ENCODE measurements around the gene SHROOM2. TPM values are rescaled to one million over a fixed set of nuclear protein-coding genes. Genes with fewer than 3 reads are reported as not detected.
"Not testable (repeated sequence)": the region's sequence is repeated elsewhere in the genome, so short reads cannot be mapped to it uniquely, and the experiment has no call there.

The SHROOM2 gene
- total RNA-seq, 1 experiment from 2014 or later, result 1.7 TPM

DNA sequence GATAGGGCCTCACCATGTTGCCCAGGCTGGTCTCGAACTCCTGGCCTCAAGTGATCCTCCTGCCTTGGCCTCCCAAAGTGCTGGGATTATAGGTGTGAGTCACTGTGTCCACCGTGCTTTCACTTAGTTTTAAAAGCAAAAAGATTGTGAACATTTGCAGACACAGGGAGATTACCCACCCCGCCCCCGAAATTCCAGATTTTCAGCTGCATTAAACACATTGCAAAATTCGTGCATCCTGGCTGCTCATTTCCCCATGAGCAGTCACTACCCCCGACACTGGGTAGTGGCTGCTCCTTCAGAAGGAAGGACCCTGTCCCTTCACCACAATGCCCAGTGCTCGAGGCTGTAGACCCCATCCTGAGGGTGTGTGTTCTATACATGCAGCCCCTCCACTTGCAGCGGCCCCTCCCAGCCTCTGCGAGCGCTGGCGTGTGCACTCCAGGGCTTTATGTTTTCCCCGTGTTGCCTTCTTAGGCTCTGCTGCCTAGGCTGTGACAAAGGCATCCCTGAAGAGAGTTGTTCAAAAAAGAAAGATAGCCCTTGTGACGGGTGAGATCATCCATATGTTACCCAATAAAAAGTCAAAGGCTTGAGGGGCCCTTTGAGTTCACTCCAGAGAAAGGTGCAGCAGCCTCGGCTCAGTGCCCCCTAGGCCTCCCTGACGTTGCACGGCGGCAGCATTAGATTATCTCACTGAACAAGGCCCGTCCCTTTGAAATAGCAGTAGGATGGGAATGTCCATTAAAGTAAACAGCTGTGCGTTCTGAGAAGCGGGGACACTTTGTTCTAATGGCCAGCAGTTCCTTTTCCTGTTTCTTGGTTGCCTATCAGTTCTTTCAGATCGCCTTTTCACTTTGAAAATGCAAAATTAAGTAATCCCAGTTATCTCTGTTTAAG is 71.6 kb downstream of the SHROOM2 start:
- in situ Hi-C loops (cut with HindIII; ENCODE audit: low pct_unique_long_range_greater_than_20kb, low sequenced_read_pairs), result no loop called here
- DNase-seq (ENCODE audit: low read depth), result no peak

DNA sequence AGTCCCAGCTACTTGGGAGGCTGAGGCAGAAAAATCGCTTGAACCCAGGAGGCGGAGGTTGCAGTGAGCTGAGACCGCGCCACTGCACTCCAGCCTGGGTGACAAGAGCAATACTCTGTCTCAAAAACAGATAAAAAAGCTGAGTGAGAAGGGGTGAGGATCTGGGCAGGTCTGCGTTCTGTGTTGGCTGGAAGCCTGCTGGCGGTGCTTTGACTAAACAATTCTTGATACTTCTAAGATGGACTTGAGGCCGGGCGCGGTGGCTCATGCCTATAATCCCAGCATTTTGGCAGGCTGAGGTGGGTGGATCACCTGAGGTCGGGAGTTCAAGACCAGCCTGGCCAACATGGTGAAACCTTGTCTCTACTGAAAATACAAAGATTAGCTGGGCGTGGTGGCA is 72.5 kb downstream of the SHROOM2 start:
- in situ Hi-C loops (cut with HindIII; ENCODE audit: low pct_unique_long_range_greater_than_20kb, low sequenced_read_pairs); DNase-seq (ENCODE audit: low read depth): not testable (repeated sequence)

DNA sequence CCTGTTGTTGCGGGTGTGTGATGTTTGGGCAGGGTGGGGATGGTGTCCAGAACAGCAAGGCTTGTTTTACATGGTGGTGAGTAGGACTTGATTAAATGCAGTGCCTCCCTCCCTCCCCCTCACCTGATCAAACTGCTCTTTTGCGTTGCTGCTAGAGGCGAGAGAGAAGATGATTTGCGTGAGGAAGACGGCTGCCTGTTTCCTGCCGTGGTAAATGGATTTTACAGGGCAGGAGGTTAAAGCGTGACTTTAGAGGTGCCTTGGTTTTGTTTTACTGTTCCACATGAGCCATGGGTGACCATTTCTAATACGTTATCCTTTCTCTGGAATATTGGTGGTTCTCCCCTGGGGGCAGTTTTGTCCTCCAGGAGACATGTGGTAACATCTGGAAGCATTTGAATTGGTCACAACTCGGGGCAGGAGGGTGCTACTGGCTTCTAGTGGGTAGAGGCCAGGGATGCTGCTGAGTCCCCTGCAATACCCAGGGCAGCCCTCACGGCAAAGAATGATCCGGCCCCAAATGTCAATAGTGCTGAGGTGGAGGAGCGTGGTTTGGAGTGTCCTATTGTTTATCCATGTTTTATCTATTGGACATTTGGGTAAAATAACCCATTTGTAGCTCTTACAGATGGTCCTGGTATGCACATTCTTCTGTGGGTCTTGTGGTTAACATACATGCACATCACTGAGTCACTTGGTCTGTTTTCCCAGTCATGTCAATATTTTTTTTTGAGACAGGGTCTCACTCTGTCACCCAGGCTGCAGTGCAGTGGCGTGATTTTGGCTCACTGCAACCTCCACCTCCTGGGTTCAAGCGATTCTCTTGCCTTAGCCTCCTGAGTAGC is 73.7 kb downstream of the SHROOM2 start:
- in situ Hi-C loops (cut with HindIII; ENCODE audit: low pct_unique_long_range_greater_than_20kb, low sequenced_read_pairs), result no loop called here
- DNase-seq (ENCODE audit: low read depth), result no peak

DNA sequence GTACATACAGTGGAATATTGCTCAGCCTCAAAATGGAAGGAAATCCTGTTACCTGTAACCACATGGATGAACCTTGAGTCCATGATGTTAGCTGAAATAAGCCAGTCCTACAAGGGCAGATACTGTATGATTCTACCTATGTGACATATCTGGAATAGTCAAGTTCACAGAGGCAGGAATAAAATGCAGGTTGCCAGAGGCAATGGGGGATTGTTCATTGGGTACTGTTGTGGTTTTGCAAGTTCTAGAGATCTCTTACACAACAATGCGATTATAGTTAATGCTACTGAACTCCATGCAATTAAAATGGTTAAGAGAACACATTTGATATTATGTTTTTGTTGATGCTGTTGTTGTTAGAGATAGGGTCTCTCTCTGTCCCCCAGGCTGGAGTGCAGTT is 74.6 kb downstream of the SHROOM2 start:
- in situ Hi-C loops (cut with HindIII; ENCODE audit: low pct_unique_long_range_greater_than_20kb, low sequenced_read_pairs), result no loop called here
- DNase-seq (ENCODE audit: low read depth), result no peak

DNA sequence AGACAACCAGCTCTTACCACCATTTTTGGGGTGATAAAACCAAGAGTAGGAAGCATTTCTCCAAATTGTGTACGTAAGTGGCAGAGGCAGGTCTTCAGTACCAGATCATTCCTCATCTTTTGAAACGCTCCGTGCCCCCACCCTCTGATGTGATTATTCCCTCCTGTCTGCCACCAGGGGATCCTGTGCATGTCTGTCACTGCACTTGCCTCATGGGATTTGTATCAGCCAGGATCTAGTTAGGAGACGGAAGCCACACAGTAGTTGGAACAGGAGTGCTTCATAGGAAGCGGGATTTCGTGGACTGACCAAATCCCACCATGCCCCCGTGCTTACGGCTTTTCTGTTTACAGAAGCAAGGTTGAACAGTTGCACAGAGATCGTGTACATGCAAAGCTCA is 75.5 kb downstream of the SHROOM2 start:
- DNase-seq (ENCODE audit: low read depth), result no peak
- in situ Hi-C loops (cut with HindIII; ENCODE audit: low pct_unique_long_range_greater_than_20kb, low sequenced_read_pairs), result no loop called here

DNA sequence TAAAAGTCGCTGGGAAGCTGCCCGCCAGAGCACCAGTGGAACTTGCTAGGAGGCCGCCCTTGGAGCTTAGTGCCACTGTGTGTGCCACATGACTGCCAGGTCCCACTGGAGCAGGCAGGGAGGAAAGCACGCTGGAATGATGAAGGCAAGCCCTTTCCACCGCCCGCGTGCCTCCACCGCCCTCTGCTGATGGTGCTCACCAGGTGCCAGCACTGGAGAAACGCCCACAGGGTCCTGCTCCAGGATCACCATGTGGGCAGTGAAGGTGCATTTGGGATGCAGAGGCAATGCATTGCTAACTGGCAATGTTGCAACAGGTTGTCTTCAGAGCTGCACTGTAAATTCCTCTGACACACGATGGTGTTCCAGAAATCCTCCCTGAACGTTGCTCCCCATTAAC is 76.3 kb downstream of the SHROOM2 start:
- in situ Hi-C loops (cut with HindIII; ENCODE audit: low pct_unique_long_range_greater_than_20kb, low sequenced_read_pairs), result no loop called here
- no peak for DNase-seq (ENCODE audit: low read depth)

DNA sequence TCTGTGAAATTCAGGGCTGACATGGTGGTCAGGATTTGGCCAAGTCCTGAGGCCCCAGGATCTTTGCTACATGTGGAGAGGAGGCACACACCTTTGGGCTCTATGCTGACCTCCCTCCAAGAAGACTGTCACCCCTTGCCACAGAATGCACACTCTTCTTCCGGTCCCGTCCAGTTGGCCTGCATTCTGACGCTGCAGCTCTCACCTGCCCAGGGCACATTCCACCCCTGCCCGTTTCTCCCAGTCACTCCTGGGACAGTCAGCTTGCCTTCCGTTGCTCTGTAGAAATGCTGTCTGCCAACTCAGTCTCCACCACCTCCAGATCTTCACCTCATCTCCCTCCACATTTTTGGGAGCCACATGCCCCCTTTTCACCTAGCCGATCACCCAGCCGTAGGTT is 76.7 kb downstream of the SHROOM2 start:
- in situ Hi-C loops (cut with HindIII; ENCODE audit: low pct_unique_long_range_greater_than_20kb, low sequenced_read_pairs), result no loop called here
- no peak for DNase-seq (ENCODE audit: low read depth)

DNA sequence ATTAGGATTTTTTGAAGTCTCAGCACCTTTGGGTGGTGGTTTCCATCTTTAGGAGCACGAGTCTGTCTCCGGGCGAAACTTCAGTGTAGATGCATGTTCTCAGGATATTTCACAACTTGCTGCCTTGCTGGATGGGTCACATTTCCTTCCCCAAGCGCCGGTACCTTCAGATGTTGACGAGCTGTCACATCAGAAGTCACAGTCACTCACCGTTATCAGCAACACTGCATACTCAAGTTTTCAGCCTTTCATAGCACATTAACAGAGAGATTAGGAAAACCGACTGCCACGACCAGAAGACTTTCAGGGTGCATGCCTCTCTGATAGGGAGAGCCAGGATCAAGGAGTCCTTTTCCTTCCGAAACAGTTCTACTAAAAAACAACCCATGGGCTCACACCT is 77.8 kb downstream of the SHROOM2 start:
- in situ Hi-C loops (cut with HindIII; ENCODE audit: low pct_unique_long_range_greater_than_20kb, low sequenced_read_pairs), result no loop called here
- no peak for DNase-seq (ENCODE audit: low read depth)

DNA sequence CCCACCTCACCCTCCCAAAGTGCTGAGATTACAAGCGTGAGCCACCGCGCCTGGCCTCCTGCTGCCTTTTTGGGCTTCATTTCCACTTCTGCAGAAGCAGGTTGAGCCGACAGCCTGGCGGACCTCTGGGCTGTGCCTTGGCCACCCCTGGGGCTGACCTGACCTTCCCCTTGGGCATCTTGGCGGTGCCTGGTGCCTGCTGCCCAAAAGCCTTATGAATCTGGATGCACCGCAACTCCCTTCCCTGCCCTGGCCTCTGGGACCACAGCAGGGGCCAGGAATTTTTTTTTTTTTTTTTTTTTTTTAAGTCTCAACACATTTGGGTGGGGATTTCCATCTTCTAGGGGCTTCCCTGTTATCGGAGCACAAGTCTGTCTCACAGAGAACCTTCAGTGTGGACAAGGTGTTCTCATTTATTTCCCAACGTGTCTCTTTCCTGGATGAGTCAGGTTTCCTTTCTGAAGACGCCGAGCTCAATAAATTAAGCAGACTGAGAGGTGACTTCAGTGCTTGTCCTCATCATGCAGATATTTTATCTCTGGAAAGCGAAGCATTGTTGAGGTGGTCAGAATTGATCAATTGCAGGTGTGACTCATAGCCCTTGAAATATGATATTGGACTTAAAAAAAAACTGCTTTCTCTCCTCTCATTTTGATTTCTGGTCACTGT is 79.7 kb downstream of the SHROOM2 start:
- in situ Hi-C loops (cut with HindIII; ENCODE audit: low pct_unique_long_range_greater_than_20kb, low sequenced_read_pairs), result no loop called here
- DNase-seq (ENCODE audit: low read depth), result peak; percentile 19

DNA sequence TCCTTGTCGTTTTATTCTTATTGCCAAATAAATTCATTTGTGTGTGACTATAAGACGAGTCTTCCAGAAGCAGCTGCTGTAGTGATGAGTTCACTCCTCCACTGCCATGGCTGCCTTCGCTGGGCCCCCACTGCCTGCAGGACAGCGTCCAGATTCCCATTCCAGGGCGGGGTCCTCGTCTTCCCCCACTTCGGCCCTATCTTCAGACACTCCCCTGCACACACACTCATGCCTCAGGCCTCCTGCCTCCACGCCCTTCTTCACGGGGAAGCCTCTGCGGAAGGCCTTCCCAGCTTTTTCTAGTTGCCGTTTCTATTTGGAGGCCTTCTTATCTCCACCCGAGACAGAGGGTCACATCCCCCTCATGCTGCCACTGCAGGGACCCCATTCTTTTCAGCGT is 80.4 kb downstream of the SHROOM2 start:
- no peak for DNase-seq (ENCODE audit: low read depth)

DNA sequence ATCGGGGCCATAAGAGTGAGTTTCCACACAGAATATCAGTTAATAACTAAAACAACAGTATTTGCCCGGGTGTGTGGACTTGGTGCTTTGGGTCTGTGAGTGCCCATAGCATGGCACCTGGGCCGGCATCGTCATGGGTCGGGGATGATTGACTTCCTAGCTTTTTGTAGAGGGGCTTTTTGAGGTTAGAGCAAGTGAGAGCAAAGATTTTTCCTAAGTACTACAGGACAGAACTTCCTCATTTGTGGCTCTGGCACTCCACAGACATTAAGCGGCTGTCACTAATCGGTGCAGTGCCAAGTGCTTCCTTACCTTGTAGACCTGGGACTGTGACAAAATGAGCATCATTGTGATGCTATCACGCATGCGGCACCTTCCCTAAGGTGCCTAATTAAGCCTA is 81.0 kb downstream of the SHROOM2 start:
- DNase-seq (ENCODE audit: low read depth), result no peak
- in situ Hi-C loops (cut with HindIII; ENCODE audit: low pct_unique_long_range_greater_than_20kb, low sequenced_read_pairs), result no loop called here

More for the DNA sequence above, 80.4 kb downstream of the SHROOM2 start:
- in situ Hi-C loops (cut with HindIII; ENCODE audit: low pct_unique_long_range_greater_than_20kb, low sequenced_read_pairs), result no loop called here

DNA sequence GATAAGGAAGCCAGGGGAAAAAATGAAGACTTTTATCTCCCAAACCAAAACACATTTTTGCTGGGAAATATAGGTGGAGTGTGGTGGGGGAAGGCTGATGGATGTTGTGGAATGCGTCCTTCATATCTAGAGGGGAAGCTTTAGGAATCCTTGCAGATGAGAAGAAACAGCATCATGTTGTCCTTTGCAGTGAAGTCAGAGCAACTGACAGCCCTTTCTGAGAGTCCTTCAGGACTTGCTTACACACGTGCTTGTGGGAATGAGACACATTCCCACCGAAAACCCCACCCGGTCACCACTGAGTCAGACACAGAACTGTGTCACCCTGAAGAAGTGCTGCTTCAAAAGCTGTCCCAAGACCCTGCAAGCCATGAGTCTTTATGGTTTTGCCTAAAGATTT is 81.5 kb downstream of the SHROOM2 start:
- DNase-seq (ENCODE audit: low read depth), result no peak

DNA sequence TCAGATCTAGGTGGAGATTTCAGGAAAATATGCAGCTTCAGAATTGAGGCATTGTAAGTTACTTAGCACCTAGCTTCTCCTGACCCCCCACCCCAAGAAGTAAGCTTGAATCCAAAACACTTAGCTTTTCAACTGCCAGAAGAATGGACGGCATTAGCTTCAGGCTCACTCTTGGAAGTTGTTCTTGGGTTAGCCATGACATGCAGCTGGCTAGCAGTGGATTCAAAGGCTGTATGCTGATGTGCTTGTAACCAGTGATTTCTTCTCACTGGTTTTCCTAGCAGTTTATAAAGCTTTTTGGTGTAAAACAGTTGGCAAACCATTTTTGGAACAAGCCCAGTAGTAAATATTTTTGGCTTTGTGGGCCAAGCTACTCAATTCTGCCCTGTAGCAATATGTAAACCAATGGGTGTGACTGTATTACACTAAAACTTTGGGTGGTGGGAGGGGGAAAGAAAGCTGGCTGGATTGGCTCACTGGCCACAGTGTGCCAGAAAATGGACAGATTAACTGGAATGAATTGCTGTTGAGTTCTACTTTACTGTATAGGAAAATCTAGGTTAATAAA is 85.6 kb downstream of the SHROOM2 start:
- in situ Hi-C loops (cut with HindIII; ENCODE audit: low pct_unique_long_range_greater_than_20kb, low sequenced_read_pairs), result no loop called here

More for the DNA sequence above, 81.5 kb downstream of the SHROOM2 start:
- in situ Hi-C loops (cut with HindIII; ENCODE audit: low pct_unique_long_range_greater_than_20kb, low sequenced_read_pairs), result no loop called here

DNA sequence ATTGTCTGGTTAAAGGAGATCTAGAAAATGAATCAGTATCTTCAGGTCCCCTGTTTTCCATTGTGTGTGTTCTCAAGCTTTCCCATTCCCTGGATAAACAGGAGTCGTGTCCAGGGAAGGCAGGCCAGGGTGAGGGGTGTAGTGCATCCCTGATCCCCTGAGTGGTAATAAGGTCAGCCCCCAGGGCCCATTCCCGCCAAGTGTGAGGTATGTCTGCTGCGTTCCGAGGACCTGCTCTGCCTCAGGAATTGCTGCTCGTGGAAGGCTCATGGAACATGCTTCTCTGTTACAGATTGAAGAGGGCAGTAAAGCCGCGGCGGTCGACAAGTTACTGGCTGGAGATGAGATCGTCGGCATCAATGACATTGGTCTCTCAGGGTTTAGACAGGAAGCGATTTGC is 87.1 kb downstream of the SHROOM2 start:
- in situ Hi-C loops (cut with HindIII; ENCODE audit: low pct_unique_long_range_greater_than_20kb, low sequenced_read_pairs), result no loop called here
- no peak for DNase-seq (ENCODE audit: low read depth)

More for the DNA sequence above, 85.6 kb downstream of the SHROOM2 start:
- no peak for DNase-seq (ENCODE audit: low read depth)

DNA sequence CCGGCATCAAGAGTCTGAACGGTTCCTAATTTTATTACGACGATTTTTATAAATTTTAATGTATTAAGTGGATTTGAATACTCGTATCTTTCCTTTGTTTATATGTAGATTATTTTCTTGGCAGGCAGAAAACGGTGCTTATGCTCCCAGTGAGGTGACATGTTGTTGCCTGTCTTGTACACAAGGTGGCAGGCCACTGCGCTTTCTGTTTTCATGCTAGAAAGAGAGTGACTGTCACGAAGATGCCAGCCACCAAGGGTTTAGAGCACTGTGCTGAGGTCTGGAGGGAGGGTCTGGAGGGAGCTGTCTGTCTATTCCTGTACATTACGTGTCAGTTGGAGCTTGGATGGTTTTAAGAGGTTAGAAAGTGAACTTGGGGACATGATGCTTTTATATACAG is 87.7 kb downstream of the SHROOM2 start:
- DNase-seq (ENCODE audit: low read depth), result no peak
- in situ Hi-C loops (cut with HindIII; ENCODE audit: low pct_unique_long_range_greater_than_20kb, low sequenced_read_pairs), result no loop called here

DNA sequence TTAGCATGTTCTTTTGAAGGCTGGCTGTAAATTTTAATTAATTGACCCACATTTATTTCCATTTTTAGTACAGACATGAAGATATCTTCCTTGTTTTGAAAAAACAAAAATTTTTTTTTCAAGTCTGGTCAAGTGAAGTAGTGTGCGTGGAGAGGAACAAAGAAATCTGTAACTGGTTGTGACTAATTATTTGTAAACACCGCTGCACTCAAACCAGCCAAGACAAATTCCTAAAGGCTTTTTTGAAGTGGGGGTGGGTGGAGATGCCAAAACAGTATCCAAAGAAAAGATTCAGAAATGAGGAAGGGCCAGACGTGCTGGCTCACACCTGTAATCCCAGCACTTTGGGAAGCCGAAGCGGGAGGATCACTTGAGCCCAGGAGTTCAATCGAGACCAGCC is 88.3 kb downstream of the SHROOM2 start:
- no peak for DNase-seq (ENCODE audit: low read depth)

DNA sequence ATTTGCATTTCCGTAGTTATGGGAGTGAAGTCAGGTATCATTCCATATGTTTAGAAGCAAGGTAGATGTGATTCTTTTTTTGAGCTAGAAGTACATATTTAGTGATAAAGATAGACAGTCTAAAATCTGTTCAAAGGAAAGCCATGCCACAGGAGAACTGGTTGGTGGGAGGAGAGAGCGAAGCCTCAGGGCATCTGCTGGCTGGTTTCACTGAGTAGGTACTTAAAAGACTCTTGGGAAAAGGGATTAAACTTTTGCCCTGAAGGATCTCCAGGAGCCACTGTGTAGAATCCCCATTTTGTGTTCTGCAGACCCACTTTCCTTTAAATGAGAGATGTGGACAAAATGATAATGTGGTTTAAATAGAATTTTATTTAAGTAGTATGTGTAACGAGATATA is 89.6 kb downstream of the SHROOM2 start:
- DNase-seq (ENCODE audit: low read depth), result no peak
- in situ Hi-C loops (cut with HindIII; ENCODE audit: low pct_unique_long_range_greater_than_20kb, low sequenced_read_pairs), result no loop called here

More for the DNA sequence above, 88.3 kb downstream of the SHROOM2 start:
- in situ Hi-C loops (cut with HindIII; ENCODE audit: low pct_unique_long_range_greater_than_20kb, low sequenced_read_pairs), result no loop called here

DNA sequence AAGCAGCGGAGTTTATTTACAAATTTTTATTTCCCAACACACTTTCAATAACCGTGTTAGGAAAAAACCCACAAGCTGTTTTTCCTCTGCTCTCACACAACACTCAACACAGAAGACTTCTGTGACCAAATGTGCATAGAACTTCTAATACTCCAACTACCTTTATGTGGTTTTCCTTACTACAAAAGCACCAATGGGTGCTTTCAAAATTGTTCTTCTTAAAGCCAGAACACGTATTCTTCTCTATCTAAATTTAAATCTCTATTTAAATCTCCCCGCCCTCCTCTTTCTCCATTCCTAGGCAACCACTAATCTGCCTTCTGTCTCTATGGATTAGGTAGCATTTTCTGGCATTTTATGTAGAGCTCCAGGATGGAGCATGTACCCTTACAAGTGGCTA is 90.0 kb downstream of the SHROOM2 start:
- DNase-seq (ENCODE audit: low read depth), result no peak
- in situ Hi-C loops (cut with HindIII; ENCODE audit: low pct_unique_long_range_greater_than_20kb, low sequenced_read_pairs), result no loop called here
